ENCODE results near the gene AP5S1.
A peak's percentile ranks its signal among the peaks of the same experiment; 100 is the strongest.

DNA sequence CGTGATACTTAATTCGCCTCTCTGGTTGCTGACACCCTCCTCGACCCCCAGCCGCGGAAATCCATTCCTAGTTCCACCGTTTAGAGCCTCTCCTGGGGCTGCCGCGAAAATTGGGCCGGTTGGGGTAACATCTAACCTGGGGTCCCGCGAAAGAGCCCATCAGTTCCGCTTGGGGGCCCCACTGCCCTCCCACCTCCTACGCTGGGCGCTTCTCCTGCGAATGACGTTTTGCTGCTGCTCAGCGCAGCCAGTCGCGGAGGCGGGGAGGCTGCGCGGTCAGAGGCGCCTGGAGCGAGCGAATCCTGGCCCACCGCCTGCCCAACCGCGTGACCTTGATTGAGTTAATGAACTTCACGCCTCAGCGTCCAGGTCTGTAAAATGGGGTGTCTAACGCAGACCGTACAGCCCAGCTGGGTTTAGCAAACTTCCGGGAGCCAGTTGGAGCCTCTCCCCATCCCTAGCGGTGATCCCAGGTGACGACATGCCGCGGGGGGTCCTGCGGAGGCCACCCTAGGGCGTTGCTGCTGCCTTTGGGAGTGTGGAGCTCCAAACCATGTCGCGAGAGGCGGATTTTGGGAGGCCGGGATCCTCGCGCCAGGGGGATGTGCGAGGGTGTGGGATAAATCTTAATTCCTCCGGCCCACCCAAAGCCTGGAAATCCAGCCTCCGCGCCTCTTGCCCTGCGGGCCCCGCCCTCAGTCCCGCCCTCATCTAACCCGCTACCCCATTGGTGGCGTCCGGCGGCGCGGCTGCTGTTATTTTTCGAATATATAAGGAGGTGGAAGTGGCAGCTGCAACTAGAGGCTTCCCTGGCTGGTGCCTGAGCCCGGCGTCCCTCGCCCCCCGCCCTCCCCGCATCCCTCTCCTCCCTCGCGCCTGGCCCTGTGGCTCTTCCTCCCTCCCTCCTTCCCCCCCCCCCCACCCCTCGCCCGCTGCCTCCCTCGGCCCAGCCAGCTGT lies 24.6 kb upstream of the AP5S1 start, which contains the start of gene CDC25B:
- TF ChIP-seq, protein P1, sequence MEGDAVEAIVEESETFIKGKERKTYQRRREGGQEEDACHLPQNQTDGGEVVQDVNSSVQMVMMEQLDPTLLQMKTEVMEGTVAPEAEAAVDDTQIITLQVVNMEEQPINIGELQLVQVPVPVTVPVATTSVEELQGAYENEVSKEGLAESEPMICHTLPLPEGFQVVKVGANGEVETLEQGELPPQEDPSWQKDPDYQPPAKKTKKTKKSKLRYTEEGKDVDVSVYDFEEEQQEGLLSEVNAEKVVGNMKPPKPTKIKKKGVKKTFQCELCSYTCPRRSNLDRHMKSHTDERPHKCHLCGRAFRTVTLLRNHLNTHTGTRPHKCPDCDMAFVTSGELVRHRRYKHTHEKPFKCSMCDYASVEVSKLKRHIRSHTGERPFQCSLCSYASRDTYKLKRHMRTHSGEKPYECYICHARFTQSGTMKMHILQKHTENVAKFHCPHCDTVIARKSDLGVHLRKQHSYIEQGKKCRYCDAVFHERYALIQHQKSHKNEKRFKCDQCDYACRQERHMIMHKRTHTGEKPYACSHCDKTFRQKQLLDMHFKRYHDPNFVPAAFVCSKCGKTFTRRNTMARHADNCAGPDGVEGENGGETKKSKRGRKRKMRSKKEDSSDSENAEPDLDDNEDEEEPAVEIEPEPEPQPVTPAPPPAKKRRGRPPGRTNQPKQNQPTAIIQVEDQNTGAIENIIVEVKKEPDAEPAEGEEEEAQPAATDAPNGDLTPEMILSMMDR (IDR thresholded peaks at IDR 0.05), result peak in 9 of 12 donors; percentile 22 to 46 (median 32)
- TF ChIP-seq POLR2A (IDR thresholded peaks at IDR 0.05), result peak in 1 of 2 donors; percentile 44

Measured in heart left ventricle (tissue), 13 donors.